ENCODE data around the gene GHRH. TPM values are rescaled to one million over a fixed set of nuclear protein-coding genes. Genes with fewer than 3 reads are reported as not detected.

The GHRH gene
- total RNA-seq, 1 donor from 2014 or later: not detected

DNA sequence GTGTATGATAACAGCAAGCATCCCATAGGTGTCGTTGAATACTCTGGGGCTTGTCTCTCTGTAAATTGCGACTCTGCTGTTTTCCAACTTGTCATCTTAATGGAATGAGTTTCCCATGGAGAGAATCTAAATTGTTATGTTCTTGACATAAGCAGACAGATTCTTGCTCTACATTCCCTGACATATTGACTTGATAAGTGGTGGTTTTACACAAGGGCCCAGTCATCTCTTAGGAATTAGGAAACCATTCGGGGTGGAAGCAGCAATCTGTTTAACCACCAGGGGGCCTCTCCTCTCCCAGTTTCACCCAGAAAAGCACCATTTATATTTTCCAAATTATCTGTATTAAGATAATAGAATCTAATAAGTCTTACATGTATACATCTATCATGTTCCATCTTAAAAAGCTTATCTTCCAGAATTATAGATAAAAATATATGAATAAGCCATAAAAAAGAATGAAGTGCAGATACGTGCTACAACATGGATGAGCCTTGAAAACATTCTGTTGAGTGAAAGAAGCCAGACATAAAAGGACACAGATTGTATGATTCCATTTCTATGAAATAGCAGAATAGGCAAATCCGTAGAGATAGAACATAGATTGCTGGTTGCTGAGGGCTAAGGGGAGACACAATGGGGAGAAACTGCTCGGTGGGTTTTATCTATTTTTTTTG is 59.2 kb downstream of the GHRH start:
- no peak for DNase-seq (ENCODE audit: low spot score)
- no peaks in the 10 kb centered on the region for H3K27me3 Mint-ChIP-seq (ENCODE audit: low read depth)
- TF ChIP-seq, protein P1, sequence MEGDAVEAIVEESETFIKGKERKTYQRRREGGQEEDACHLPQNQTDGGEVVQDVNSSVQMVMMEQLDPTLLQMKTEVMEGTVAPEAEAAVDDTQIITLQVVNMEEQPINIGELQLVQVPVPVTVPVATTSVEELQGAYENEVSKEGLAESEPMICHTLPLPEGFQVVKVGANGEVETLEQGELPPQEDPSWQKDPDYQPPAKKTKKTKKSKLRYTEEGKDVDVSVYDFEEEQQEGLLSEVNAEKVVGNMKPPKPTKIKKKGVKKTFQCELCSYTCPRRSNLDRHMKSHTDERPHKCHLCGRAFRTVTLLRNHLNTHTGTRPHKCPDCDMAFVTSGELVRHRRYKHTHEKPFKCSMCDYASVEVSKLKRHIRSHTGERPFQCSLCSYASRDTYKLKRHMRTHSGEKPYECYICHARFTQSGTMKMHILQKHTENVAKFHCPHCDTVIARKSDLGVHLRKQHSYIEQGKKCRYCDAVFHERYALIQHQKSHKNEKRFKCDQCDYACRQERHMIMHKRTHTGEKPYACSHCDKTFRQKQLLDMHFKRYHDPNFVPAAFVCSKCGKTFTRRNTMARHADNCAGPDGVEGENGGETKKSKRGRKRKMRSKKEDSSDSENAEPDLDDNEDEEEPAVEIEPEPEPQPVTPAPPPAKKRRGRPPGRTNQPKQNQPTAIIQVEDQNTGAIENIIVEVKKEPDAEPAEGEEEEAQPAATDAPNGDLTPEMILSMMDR (IDR thresholded peaks at IDR 0.05): peak; percentile 94
- H3K27ac Mint-ChIP-seq (ENCODE audit: unreplicated experiment): peak overlapping the region; percentile 79
- H3K4me1 Mint-ChIP-seq (ENCODE audit: low read depth): peaks cover 19% of the 10 kb centered on the region
- no peaks in the 10 kb centered on the region for H3K9me3 Mint-ChIP-seq (ENCODE audit: low read depth)
- H3K36me3 Mint-ChIP-seq (ENCODE audit: low read depth): peaks cover 37% of the 10 kb centered on the region
- H3K4me3 Mint-ChIP-seq (ENCODE audit: unreplicated experiment): no peak overlapping the region

DNA sequence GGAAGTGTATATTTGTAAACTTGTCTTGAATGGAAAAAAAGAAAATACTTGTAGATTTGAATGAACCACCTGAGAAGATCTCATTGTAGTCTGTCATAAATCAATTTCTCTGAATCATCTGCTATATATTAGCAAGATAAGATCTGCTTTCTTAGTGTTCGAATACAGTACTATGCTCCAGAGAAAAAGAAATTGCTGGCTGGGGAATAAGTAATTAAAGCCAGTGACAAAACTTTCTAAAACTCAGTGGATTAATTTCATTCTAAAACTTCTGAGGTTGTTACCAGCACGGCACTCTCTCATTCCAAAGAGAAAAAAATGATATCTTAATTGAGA is 59.8 kb downstream of the GHRH start:
- Mint-ChIP-seq H3K36me3 (ENCODE audit: low read depth) (peaks cover 32% of the 10 kb centered on the region), H3K9me3 (ENCODE audit: low read depth) (no peaks in the 10 kb centered on the region), H3K4me1 (ENCODE audit: low read depth) (peaks cover 19% of the 10 kb centered on the region), H3K4me3 (ENCODE audit: unreplicated experiment) (no peak overlapping the region), H3K27ac (ENCODE audit: unreplicated experiment) (peak overlapping the region; percentile 79), H3K27me3 (ENCODE audit: low read depth) (no peaks in the 10 kb centered on the region)
- TF ChIP-seq, protein P1 (IDR thresholded peaks at IDR 0.05): no peak
- no peak for DNase-seq (ENCODE audit: low spot score)

Other genes starting within 250 kb of the GHRH start
- 4.5 to 7.5 TPM (median 5.0 TPM) in 3 replicates for gene RBL1, start 165.8 kb downstream of the GHRH start, total RNA-seq
- gene RPN2, start 82.5 kb downstream of the GHRH start, total RNA-seq: 183 to 194 TPM (median 185 TPM) in 3 replicates
- gene MROH8, start 82.3 kb downstream of the GHRH start, total RNA-seq: 2.5 to 6.1 TPM (median 2.8 TPM) in 3 replicates
- 30.9 to 34.1 TPM (median 32.5 TPM) in 3 replicates for gene MANBAL, start 27.8 kb upstream of the GHRH start, total RNA-seq
- 16.0 to 25.7 TPM (median 25.1 TPM) in 3 replicates for gene SRC, start 84.3 kb upstream of the GHRH start, total RNA-seq